ENCODE measurements around the gene RECK.

DNA sequence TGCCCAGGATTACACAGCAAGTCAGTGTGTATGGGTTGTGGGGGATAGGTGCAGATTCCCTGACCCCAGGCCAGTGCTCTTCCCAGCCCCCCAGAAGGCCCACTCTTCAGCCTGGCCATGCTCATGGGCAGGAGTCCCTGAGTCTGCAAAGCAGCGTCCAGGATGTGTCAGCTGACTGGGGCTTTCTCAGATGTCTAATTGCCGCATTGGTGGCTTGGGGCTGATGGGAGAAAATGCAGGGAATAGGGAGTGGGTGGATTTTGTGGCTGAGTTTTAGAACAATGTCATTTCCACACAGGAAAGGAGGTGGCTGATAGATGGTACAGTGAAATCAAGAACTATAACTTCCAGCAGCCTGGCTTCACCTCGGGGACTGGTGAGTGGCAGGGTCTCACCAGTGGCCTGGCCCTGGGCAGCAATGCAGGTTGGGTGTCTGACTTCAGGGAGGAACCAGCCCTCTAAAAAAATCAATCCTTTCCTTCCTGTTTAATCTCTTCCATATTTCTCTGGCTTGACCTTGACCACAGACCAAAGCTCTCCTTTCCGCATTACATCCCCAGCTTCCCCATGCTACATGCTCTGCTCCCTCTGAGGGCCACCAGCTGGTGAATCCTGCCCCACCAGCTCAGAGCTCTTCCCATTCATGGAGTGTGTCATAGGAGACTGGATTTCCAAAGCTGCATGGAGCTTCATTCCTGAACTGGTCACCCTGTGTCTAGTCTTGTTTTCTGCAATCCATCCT lies 114.0 kb downstream of the RECK start:
- TF ChIP-seq, protein P1, sequence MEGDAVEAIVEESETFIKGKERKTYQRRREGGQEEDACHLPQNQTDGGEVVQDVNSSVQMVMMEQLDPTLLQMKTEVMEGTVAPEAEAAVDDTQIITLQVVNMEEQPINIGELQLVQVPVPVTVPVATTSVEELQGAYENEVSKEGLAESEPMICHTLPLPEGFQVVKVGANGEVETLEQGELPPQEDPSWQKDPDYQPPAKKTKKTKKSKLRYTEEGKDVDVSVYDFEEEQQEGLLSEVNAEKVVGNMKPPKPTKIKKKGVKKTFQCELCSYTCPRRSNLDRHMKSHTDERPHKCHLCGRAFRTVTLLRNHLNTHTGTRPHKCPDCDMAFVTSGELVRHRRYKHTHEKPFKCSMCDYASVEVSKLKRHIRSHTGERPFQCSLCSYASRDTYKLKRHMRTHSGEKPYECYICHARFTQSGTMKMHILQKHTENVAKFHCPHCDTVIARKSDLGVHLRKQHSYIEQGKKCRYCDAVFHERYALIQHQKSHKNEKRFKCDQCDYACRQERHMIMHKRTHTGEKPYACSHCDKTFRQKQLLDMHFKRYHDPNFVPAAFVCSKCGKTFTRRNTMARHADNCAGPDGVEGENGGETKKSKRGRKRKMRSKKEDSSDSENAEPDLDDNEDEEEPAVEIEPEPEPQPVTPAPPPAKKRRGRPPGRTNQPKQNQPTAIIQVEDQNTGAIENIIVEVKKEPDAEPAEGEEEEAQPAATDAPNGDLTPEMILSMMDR (IDR thresholded peaks at IDR 0.05): no peak
- TF ChIP-seq, protein P2, sequence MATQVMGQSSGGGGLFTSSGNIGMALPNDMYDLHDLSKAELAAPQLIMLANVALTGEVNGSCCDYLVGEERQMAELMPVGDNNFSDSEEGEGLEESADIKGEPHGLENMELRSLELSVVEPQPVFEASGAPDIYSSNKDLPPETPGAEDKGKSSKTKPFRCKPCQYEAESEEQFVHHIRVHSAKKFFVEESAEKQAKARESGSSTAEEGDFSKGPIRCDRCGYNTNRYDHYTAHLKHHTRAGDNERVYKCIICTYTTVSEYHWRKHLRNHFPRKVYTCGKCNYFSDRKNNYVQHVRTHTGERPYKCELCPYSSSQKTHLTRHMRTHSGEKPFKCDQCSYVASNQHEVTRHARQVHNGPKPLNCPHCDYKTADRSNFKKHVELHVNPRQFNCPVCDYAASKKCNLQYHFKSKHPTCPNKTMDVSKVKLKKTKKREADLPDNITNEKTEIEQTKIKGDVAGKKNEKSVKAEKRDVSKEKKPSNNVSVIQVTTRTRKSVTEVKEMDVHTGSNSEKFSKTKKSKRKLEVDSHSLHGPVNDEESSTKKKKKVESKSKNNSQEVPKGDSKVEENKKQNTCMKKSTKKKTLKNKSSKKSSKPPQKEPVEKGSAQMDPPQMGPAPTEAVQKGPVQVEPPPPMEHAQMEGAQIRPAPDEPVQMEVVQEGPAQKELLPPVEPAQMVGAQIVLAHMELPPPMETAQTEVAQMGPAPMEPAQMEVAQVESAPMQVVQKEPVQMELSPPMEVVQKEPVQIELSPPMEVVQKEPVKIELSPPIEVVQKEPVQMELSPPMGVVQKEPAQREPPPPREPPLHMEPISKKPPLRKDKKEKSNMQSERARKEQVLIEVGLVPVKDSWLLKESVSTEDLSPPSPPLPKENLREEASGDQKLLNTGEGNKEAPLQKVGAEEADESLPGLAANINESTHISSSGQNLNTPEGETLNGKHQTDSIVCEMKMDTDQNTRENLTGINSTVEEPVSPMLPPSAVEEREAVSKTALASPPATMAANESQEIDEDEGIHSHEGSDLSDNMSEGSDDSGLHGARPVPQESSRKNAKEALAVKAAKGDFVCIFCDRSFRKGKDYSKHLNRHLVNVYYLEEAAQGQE (IDR thresholded peaks at IDR 0.05; ENCODE audit: insufficient read depth in 1 of 2, low read depth in 2 of 2, low read length in 1 of 2): no peak
- TF ChIP-seq SIN3A (IDR thresholded peaks at IDR 0.05; ENCODE audit: borderline replicate concordance, insufficient read depth, low read depth, low read length): no peak
- TF ChIP-seq POLR2AphosphoS5 (IDR thresholded peaks at IDR 0.05; ENCODE audit: low read depth, low read length): no peak
